Central memory CD4-positive, alpha-beta T cell (primary cell): ENCODE data around the gene TUBGCP4.
A peak's percentile ranks its signal among the peaks of the same experiment; 100 is the strongest.
"Not testable (repeated sequence)": the region's sequence is repeated elsewhere in the genome, so short reads cannot be mapped to it uniquely, and the experiment has no call there.

ENCODE experiments used
- DNase-seq: peaks from one replicate; pipeline ENCODE4 v3.0.0; 2022
- total RNA-seq, 3 experiments: gene quantifications; one replicate each; lab custom pipeline; 2026; lab: John Stamatoyannopoulos, UW

TUBGCP4 gene, protein sequence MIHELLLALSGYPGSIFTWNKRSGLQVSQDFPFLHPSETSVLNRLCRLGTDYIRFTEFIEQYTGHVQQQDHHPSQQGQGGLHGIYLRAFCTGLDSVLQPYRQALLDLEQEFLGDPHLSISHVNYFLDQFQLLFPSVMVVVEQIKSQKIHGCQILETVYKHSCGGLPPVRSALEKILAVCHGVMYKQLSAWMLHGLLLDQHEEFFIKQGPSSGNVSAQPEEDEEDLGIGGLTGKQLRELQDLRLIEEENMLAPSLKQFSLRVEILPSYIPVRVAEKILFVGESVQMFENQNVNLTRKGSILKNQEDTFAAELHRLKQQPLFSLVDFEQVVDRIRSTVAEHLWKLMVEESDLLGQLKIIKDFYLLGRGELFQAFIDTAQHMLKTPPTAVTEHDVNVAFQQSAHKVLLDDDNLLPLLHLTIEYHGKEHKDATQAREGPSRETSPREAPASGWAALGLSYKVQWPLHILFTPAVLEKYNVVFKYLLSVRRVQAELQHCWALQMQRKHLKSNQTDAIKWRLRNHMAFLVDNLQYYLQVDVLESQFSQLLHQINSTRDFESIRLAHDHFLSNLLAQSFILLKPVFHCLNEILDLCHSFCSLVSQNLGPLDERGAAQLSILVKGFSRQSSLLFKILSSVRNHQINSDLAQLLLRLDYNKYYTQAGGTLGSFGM
- total RNA-seq: 17.0 to 41.4 (median 25.9) reads per million in 3 experiments

DNA sequence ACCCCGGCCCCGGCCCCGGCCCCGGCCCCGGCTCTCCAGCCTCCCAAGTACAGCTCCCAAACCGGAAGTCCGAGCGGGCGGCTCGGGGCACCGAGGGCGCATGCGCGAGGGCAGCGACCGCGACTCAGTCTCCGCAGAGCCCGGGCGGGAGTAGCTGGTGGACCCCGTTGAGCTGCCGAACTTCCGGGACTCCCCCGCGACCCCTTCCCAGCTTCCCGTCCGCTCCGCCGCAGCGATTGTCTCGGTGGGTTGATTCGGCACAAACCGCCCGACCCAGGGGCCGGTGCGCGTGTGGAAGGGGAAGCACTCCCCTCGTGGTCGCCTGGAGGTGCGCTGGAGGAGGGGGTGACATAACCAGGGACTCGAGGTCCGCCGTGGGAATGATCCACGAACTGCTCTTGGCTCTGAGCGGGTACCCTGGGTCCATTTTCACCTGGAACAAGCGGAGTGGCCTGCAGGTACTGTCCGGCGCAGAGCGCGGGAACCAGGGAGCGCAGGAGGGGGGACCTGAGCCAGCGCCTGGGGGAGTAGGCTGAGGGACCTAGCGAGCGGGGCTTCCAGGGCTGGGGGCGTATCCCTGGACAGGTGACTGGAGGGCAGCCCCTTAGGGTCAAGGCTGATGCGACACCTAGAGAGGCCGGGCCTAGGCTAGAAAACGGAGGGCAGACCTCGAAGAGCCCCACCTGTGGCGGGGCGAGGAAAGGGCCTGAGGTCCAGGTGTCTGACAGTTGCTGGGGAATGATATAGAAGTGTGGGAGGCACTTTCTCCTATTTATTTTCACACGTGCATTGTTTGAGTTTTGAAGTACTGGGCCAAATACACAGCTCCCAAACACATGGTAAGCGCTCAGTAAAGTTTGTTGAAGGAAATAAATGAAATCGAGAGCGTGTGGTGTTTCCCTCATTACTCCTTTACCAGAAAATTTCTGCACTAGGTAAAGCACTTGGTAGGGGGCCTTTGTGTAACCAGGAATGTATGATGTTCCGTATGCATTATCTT is at the start of gene TUBGCP4, which contains the start of gene ZSCAN29:
Gene TUBGCP4, plus strand, starts transcription at position 127 of the 1,000 bp plus-strand sequence. Its CDS starts 254 bp downstream, at position 381.
Gene ZSCAN29, minus strand, starts transcription at position 69 of the 1,000 bp plus-strand sequence. CDS start 1,130 bp downstream, outside the sequence.
- DNase-seq: peak; percentile 63

DNA sequence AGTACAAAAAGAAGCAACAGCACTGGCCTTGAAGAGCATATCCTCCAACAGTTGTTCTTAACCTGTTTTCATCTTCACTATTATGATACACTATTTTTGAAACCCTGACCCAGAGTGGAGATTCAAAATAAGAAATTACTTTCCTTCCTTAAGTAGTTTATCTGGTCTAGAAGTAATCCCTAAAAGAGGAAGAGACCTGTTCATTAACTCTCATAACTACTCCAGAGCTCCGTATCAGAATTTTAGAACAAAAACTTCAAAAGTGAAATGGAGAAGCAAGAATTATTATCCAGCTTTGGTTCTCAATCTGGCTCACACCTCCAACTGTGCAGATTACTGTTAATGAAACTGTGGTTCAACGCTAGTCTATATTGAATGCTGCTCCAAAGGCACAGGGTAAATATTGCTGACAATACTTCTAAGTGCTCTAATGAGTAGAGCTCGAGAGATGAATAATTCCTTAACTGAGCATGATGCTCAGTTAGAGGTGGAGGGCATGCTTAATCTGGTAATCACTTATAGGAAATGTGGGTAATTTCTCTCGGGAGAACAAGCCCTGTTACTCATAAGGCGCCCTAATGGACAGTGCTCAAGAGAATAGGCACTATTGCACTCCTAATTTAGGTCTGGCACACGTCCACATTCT is 45.7 kb upstream of the TUBGCP4 start:
- no peak for DNase-seq

DNA sequence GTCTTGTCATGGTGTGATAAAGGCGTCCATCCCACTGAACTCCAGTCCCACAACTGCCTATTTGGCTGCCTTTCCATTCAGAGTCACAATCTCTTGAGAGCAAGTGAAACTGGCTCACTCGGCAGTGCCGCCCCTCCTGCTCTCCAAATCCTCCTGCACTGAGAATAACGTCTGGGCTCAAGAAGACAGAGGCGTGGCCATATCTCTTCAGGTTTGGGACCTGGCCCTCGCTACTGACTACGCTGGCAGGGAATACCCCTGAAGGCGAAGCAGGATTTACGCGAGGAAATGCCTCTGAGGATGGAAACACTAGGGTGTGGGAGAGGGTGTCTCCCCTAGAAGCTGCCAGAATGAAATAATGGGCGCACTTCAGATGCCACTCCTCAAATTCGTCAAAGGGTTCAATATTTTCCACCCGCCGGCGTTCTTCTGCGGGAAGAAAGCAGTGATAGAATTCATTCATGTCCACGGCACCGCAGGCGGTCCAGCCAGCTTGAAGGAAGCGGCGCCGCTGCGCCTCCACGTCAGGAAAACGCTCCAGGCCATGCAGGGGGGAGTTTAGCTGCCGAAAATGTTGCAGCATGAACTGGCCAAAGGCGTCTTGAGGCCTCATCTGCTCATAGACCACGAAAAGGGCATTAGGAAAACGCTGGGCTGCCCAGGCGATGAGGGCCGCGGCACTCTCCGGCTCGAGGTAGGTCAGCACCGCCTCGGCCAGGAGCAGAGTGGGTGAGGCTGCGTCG is 41.5 kb upstream of the TUBGCP4 start:
- DNase-seq: no peak

DNA sequence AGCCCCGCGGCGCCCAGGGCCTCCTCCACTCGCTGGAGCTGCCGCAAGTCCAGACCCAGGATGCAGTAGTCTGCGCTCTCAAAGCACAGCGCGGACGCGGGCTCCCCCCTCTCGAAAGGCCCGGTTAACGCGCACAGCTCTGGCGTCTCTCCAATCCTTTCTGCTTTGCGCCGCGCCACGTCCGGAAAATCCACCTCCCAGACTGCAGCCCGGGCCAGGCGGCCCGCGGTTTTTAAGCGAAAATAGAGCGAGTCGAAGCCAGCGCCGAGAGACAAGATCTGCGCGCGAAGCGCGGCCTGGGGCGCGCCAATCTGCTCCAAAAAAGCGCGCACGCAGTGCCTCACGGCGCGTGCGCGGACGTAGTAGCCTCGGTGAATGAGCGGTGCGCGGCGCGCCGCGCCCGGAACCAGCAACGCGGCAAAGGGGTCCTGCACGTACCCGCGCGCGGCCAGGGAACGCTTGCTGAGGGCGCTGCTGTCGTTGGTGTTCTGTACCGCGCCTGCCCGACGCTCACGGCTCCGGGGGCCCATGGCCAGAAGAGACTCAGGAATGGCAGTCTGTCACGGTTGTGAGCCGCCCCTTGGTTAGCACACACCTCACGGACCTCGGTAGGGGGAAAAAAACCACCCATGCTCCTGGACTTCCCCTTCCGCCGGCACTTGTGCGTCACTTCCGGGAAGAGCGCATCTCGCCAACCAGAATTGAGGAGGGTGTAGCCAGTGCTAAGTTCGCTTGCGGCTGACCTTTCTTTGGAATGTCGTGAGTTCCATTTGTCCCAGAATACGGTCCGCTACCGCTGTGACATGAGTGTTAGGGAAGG is 40.7 kb upstream of the TUBGCP4 start, which contains the start of gene LCMT2:
Gene LCMT2, minus strand, starts transcription at position 614 of the 820 bp plus-strand sequence. Its CDS starts 84 bp downstream, at position 530.
- peak; percentile 91 for DNase-seq

DNA sequence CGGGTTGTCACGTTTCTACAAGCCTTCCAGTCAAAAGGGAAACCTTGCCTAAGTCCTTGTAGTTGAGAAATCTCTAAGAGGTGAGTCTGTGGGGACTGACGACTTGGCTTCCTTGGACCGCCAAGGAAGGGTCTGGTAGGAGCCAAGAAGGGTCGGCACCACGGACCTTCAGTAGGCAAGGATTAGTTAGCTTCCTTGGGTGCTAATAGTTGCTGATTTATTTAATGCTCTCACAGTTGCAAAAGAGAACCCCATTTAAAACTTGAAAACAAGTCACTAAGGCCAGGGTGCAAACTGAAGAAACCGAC is 40.2 kb upstream of the TUBGCP4 start:
- no peak for DNase-seq

DNA sequence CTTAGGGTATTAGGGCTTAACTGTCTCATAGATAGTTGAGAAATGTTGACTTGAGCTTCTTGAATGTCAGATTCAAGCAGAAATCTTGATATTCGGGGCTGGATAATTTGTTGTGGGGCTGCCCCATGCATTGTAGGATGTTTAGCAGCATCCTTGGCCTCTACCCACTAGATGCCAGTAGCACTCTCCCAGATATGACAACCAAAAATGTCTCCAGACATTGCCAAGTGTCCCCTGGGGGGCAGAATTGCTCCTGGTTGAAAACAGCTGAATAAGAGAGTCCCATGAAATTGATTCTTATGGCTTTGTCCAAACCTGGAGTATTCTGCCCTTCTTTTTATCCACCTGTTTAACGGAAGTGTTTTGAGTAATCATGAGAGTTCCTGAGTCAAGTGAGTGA is 24.6 kb upstream of the TUBGCP4 start:
- no peak for DNase-seq

DNA sequence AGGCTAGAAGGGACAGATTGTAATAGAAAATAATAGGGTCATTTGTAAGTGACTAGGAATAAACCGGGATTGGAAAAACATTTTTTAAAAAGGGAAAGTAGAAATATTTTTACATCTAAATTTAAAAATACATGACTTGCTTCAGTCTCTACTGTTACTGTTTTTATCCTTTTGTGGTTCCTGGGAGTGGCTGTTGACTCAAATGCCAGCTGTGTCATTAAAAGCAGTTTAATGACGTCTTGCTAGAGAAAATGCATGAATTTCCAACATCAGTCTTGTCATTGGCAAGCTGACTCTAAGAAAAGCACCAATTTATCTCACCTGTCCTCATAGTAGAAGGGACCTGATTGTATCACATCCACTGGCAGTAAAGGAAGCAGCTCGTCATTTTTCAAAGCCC is 23.8 kb upstream of the TUBGCP4 start:
- no peak for DNase-seq

DNA sequence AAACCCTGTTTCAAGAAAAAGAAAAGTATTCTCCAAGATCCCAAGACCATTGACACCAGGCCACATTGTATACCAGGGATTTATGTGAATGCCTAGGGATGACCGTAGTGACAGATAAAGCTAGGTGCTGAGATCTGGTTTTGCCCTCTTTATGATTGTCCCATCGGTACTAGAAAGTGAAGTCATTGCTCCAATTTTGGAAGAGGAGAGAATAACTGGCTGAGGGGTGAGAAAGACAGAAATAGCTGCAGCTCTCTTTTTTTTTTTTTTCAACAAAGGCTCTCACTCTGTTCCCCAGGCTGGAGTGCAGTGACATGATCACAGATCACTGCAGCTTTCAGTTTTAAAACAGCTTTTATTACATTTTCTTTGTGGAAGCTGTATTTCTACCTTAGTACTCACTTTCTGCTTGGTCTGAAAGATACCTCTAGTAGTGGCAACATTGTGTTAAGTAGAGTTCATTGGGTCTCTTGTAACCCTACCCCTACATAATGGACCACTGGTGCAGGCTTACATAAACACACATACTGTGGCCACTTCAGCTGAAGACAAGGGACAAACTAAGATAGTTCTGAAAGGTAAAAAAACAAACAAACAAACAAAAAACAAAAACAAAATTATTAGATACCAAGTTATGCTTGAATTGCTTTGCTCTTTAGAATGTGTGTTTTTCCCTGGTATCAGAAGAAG is 18.1 kb upstream of the TUBGCP4 start:
- no peak for DNase-seq

DNA sequence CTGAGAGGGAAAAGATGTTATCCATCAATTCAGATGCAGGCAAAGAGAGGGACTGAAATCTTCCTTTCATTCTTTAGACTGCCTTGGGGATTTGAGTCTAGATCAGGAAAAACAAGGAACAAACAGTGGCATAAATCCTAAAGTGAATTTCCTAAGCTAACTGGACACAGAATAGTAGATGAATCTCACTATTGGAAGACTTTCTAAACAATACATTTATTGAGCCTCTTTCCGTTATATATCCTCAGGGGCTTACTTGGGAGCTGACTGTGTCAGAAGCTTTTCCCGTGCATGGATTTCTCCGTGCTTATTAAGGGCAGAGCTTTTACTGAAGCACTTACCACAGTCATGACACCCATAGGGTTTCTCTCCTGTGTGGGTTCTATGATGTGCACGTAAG is 10.1 kb upstream of the TUBGCP4 start:
- DNase-seq: no peak

DNA sequence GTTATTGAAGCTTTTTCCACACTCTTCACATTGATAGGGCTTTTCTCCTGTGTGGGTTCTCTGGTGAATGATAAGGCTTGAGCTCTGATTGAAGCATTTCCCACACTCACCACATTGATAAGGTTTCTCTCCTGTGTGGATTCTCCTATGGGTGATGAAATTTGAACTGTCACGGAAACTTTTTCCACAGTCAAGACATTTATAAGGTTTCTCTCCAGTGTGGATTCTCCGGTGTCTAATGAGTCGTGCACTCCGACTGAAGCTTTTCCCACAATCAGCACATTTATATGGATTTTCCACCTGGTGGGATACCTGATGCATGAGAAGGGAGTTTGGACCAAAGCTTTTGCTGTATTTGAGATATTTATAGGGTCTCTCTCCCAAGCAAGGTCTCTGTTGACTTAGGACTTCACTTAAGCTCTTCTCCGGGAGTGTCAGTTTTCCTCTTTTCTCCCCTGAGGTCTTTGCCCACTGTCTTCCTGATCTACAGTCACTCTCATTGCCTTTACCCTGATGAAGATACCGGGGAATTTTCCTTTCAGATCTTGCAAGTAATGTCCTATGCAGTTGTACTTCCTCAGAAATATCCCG is 9.5 kb upstream of the TUBGCP4 start:
- no peak for DNase-seq

DNA sequence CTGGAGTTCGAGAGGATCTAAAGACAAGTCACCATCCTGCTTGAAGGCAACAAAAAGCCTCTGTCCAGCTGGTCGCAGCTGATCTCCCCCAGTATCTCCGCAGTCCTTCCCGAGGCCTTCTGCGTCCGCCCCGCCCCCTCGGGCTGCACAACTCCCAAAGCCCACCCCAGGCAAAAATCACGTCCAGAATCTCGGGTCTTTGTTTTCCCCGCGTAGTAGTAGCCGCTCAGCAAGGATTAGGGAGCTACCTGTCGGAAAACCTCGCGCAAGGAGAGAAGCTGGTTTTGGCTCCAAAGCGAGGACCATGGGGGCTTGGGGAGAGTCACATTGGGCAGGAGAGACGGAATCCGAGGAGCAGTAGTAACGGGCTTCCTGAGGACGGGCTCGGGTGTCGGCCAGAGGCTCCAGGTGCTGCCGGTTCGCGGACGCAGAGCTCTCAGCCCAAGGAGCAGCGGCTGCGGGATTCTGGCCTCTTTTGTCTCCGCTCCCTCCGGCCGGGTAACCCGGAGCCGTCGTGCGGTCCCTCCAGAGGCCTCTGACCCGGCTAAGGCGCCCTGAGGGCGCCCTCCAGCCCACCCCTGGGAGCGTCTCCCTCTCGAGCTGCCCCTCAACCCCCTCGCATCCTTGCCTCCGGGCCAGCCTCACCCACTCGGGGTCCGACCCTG is 459 bp upstream of the TUBGCP4 start:
- no peak for DNase-seq

DNA sequence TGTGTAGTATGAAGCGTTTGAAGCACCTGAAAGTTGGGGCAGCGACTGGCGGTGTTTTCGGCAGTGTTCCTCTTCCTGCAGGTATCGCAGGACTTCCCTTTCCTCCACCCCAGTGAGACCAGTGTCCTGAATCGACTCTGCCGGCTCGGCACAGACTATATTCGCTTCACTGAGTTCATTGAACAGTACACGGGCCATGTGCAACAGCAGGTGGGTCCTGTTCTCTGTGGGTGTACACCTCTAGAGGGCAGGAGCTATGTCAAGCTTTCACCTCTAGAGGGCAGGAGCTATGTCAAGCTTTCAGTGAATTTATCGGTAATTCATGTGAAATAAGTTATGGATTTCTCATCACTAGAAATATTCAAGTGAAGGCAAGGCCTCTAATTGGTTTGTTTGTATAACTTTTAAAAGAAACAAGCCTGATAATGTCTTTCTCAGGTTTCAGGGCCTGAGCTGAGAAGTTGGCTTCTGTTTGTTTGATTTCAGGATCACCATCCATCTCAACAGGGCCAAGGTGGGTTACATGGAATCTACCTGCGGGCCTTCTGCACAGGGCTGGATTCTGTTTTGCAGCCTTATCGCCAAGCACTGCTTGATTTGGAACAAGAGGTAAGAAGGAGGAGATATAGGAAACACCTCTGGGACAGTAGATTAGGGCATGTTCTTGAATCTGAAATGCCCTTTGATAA is 5.3 kb downstream of the TUBGCP4 start:
- peak; percentile 14 for DNase-seq

DNA sequence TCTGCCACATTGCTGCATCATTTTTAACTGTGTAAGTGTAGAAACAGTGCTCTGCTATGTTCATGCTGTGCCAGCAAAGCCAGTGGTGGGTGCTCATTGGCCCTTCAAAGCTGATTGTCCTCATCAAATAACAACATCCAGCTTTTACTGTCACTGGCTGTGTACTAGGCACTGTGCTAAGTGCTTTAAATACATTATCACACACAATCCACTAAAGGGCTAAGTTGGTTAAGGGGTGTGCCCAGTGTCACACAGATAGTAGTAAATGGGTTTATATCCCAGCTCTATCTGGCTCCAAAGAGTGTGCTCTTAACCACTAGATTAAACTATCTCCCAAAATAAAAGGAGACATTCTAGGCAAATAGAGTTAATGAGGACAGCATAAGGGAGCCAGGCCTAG is 7.7 kb downstream of the TUBGCP4 start:
- DNase-seq: no peak

DNA sequence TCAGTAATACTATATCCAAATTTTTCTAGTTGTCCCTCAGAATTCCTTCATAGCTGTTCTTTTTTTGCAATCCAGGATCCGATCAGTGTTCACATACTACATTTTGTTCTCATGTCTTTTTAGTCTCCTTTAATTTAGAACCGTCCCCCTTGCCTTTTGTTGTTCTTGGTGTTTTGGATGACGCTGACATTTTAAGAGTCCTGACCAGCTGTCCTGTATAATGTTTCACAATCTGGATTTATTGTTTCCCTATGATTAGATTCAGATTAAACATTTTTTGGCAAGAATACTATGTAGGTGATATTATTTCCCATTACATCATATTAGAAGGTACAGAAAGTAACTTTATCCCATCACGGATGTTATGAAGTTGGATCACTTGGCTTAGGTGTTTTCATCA is 11.4 kb downstream of the TUBGCP4 start:
- DNase-seq: no peak

DNA sequence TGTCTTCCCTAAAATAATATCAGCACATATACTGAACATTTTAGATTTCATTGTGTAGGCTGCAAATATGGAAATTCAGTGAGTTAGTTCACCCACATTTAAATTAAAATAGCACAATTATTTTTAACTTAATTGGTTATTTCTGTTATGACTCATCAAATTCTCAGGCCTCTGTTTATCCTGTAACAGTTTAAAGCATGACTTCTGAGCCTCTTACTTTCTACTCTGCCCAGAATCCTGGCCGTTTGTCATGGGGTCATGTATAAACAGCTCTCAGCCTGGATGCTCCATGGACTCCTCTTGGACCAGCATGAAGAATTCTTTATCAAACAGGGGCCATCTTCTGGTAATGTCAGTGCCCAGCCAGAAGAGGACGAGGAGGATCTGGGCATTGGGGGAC is 12.2 kb downstream of the TUBGCP4 start:
- DNase-seq: no peak

DNA sequence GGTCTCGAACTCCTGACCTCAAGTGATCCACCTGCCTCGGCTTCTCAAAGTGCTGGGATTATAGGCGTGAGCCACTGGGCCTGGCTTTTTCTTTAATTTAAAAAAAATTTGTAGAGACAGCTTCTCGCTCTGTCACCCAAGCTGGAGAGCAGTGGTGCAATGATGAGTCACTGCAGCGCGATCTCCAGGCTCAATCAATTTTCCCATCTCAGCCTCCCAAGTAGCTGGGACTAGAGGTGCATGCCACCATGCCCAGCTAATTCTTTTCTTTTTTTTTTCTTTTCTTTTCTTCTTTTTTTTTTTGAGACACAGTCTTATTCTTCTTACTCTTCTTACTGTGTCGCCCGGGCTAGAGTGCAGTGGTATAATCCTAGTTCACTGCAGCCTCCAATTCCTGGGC is 19.8 kb downstream of the TUBGCP4 start:
- no peak for DNase-seq

DNA sequence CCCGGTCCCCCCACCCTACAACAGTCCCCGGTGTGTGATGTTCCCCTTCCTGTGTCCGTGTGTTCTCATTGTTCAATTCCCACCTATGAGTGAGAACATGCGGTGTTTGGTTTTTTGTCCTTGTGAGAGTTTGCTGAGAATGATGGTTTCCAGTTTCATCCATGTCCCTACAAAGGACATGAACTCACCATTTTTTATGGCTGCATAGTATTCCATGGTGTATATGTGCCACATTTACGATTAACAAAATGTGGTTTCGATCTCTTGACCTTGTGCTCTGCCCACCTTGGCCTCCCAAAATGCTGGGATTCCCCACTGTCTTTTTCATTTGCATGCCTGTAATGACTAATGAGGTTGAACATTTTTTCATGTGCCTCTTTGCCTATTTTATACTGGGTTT is 22.7 kb downstream of the TUBGCP4 start:
- not testable (repeated sequence) for DNase-seq

DNA sequence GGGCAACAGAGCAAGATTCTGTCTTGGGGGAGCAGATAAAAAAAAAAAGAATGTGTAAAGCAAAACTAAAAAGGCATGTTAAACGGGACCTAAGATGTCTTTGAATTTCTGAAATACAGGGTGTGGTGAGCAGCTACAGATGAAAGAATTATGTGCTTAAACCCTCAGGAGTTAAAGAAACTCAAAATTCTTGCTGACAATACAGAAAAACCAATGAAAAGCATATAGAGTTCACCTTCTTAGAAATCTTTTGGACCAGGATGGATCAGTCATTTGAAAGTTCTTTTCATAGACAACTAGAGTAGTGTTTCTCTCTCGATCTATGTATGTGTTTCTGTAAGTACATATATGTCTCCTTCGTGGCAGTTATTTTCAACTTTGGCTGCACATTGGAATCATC is 31.4 kb downstream of the TUBGCP4 start:
- no peak for DNase-seq
